Measurements from ENCODE around the gene PCK1.
A peak's percentile ranks its signal among the peaks of the same experiment; 100 is the strongest.
"Not testable (repeated sequence)": the region's sequence is repeated elsewhere in the genome, so short reads cannot be mapped to it uniquely, and the experiment has no call there.

PCK1 gene

GRCh38 chr20:57560554-57561355, at the start of gene PCK1:
Gene PCK1, plus strand, starts transcription at chr20:57561110. Its CDS starts 302 bp downstream, at chr20:57561412.
- DNase-seq (ENCODE audit: low read depth) = no peak

- DNase-seq (ENCODE audit: low read depth) = not testable (repeated sequence)
These were observed 49.2 kb upstream of the PCK1 start for GRCh38 chr20:57511709-57512108.

- DNase-seq (ENCODE audit: low read depth) = no peak
These were observed 48.5 kb upstream of the PCK1 start for GRCh38 chr20:57512432-57512831.

- DNase-seq (ENCODE audit: low read depth) = peak; percentile 14
These were observed 47.7 kb upstream of the PCK1 start for GRCh38 chr20:57513199-57513598.

GRCh38 chr20:57514273-57514751, 46.6 kb upstream of the PCK1 start:
- DNase-seq (ENCODE audit: low read depth) = peak; percentile 70

GRCh38 chr20:57517904-57518303, 43.0 kb upstream of the PCK1 start:
- DNase-seq (ENCODE audit: low read depth) = no peak

GRCh38 chr20:57522380-57523140, 38.4 kb upstream of the PCK1 start:
- no peak for DNase-seq (ENCODE audit: low read depth)

GRCh38 chr20:57523782-57524181, 37.1 kb upstream of the PCK1 start:
- DNase-seq (ENCODE audit: low read depth) = no peak

- no peak for DNase-seq (ENCODE audit: low read depth)
These were observed 36.3 kb upstream of the PCK1 start, which contains the start of gene CTCFL for GRCh38 chr20:57524511-57525176. Gene CTCFL, minus strand, starts transcription at chr20:57525140. Its CDS starts 935 bp downstream, at chr20:57524205.

- no peak for DNase-seq (ENCODE audit: low read depth)
These were observed 35.4 kb upstream of the PCK1 start for GRCh38 chr20:57525328-57526086.

GRCh38 chr20:57526087-57526884, 34.6 kb upstream of the PCK1 start:
- DNase-seq (ENCODE audit: low read depth) = no peak

- DNase-seq (ENCODE audit: low read depth) = no peak
These were observed 33.9 kb upstream of the PCK1 start for GRCh38 chr20:57526885-57527460.

- DNase-seq (ENCODE audit: low read depth) = no peak
These were observed 33.2 kb upstream of the PCK1 start for GRCh38 chr20:57527728-57528127.

GRCh38 chr20:57528148-57528547, 32.8 kb upstream of the PCK1 start:
- no peak for DNase-seq (ENCODE audit: low read depth)

GRCh38 chr20:57529160-57529585, 31.7 kb upstream of the PCK1 start:
- DNase-seq (ENCODE audit: low read depth) = no peak

GRCh38 chr20:57529810-57530209, 31.1 kb upstream of the PCK1 start:
- no peak for DNase-seq (ENCODE audit: low read depth)

- no peak for DNase-seq (ENCODE audit: low read depth)
These were observed 30.5 kb upstream of the PCK1 start for GRCh38 chr20:57530327-57530981.

- peak; percentile 5 for DNase-seq (ENCODE audit: low read depth)
These were observed 28.8 kb upstream of the PCK1 start for GRCh38 chr20:57532104-57532503.

GRCh38 chr20:57535297-57535696, 25.6 kb upstream of the PCK1 start:
- DNase-seq (ENCODE audit: low read depth) = no peak

Measured in iris pigment epithelial cell (primary cell).